ENCODE results near the gene C1orf232. TPM values are rescaled to one million over a fixed set of nuclear protein-coding genes. Genes with fewer than 3 reads are reported as not detected.

Gene C1orf232
- total and polyA plus RNA-seq, 9 of the 15 experiments (the other 6 are each of a cell fraction or from before 2014, with no cell fraction given), result not detected

GRCh38 chr1:26169669-26170471, 1.1 kb upstream of the C1orf232 start, which contains the start of gene ZNF593 (continued):
- no peak for TF ChIP-seq COPS2 (conservative IDR thresholded peaks at IDR 0.05)
- TF ChIP-seq CBFA2T2 (conservative IDR thresholded peaks at IDR 0.05), result no peak
- TF ChIP-seq ZNF146 (CRISPR knock-in tag; IDR thresholded peaks at IDR 0.05; ENCODE audit: unreplicated experiment), result peak; percentile 27
- TF ChIP-seq NFYB (IDR thresholded peaks at IDR 0.05; ENCODE audit: extremely low read depth, insufficient read length), result no peak
- TF ChIP-seq SMAD3 (CRISPR knock-in tag; conservative IDR thresholded peaks at IDR 0.05), result no peak
- peak; percentile 30 for TF ChIP-seq PRDM10 (IDR thresholded peaks at IDR 0.05; ENCODE audit: partially characterized antibody)
- no peak for TF ChIP-seq ZNF140 (CRISPR knock-in tag; IDR thresholded peaks at IDR 0.05)
- TF ChIP-seq TBP (optimal IDR thresholded peaks at IDR 0.05; ENCODE audit: low read depth, low read length), result peak; percentile 52
- TF ChIP-seq ZBTB17 (CRISPR knock-in tag; IDR thresholded peaks at IDR 0.05), result peak; percentile 82
- no peak; the same call in 1 of the 2 replicates for TF ChIP-seq FOXJ2 (tag; IDR thresholded peaks at IDR 0.05)
- TF ChIP-seq ZNF133 (CRISPR knock-in tag; IDR thresholded peaks at IDR 0.05), result peak; percentile 87; the same call in 1 of the 2 replicates
- TF ChIP-seq HDAC1 (IDR thresholded peaks at IDR 0.05), result peak; percentile 72 to 100; a peak in 3 of 4 replicates
- TF ChIP-seq NONO (IDR thresholded peaks at IDR 0.05; ENCODE audit: low read depth in 2 of 2, low read length in 1 of 2), result peak in 1 of 2 experiments; percentile 30; a peak in 1 of 4 replicates
- TF ChIP-seq MCM7 (IDR thresholded peaks at IDR 0.05), result no peak
- TF ChIP-seq GABPB1 (CRISPR knock-in tag; IDR thresholded peaks at IDR 0.05), result peak; percentile 98
- TF ChIP-seq MED1 (CRISPR knock-in tag; IDR thresholded peaks at IDR 0.05; ENCODE audit: borderline replicate concordance), result no peak
- no peak for TF ChIP-seq PHTF2 (CRISPR knock-in tag; IDR thresholded peaks at IDR 0.05)
- no peak for TF ChIP-seq SLC30A9 (CRISPR knock-in tag; IDR thresholded peaks at IDR 0.05)
- TF ChIP-seq USF2 (CRISPR knock-in tag; IDR thresholded peaks at IDR 0.05), result peak; percentile 6; the same call in 1 of the 2 replicates
- TF ChIP-seq SP2 (IDR thresholded peaks at IDR 0.05; ENCODE audit: extremely low read depth, low read depth, low read length, poor library complexity, severe bottlenecking), result no peak
- TF ChIP-seq TAF1 (IDR thresholded peaks at IDR 0.05; ENCODE audit: control insufficient read depth, extremely low read depth, insufficient read depth, low read length, severe bottlenecking), result peak; percentile 73
- TF ChIP-seq ATF1 (CRISPR knock-in tag; IDR thresholded peaks at IDR 0.05), result peak; percentile 97
- peak; percentile 100 for TF ChIP-seq ATF1 (tag; IDR thresholded peaks at IDR 0.05)
- TF ChIP-seq TARDBP (IDR thresholded peaks at IDR 0.05), result peak; percentile 94
- no peak for TF ChIP-seq KDM1A (IDR thresholded peaks at IDR 0.05)
- no peak for TF ChIP-seq THRAP3 (IDR thresholded peaks at IDR 0.05; ENCODE audit: borderline replicate concordance)
- no peak for TF ChIP-seq ZNF76 (CRISPR knock-in tag; IDR thresholded peaks at IDR 0.05; ENCODE audit: borderline replicate concordance)
